ENCODE data around the gene HNRNPM.

The HNRNPM gene

GRCh38 chr19:8446061-8446709 is 1.4 kb downstream of the HNRNPM start:
- TF ChIP-seq CTCF (IDR thresholded peaks at IDR 0.05; ENCODE audit: low read depth, low read length), result no peak
- H3K4me3 ChIP-seq (replicated peaks in 1 of 2; ENCODE audit: low read depth in 2 of 2, low read length in 2 of 2), result peak overlapping the region; percentile 89 to 95
- no peak for DNase-seq (ENCODE audit: low read depth in 2 of 2)

DNA sequence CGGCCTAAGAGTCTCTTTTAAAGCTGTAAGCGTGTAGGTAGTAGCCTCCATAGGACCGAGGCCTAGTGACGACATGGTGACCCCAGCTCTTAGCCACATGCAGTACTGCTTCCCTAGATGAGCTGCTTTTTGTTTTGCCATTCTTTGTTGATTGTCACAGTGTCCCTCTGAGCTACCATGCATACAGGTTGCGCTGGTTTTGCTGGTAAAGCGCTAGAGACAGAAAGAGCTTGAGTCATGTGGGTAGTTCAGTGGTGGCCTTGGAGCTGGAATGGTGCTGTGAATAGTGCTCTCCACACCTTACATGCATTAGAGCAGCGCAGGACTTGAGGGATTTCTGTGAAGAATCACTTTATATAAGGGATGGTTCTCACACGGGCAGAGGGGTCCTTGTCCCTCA is 5.1 kb downstream of the HNRNPM start:
- no peak for DNase-seq (ENCODE audit: low read depth in 2 of 2)
- H3K4me3 ChIP-seq (replicated peaks in 1 of 2; ENCODE audit: low read depth in 2 of 2, low read length in 2 of 2), result no peak overlapping the region
- no peak for TF ChIP-seq CTCF (IDR thresholded peaks at IDR 0.05; ENCODE audit: low read depth, low read length)

- H3K4me3 ChIP-seq (replicated peaks in 1 of 2; ENCODE audit: low read depth in 2 of 2, low read length in 2 of 2), result no peak overlapping the region
- no peak for DNase-seq (ENCODE audit: low read depth in 2 of 2)
- no peak for TF ChIP-seq CTCF (IDR thresholded peaks at IDR 0.05; ENCODE audit: low read depth, low read length)
These were observed 6.6 kb downstream of the HNRNPM start for GRCh38 chr19:8451377-8451776.

- peak in 1 of 2 donors; percentile 57 for DNase-seq (ENCODE audit: low read depth in 2 of 2)
- no peak overlapping the region for H3K4me3 ChIP-seq (replicated peaks in 1 of 2; ENCODE audit: low read depth in 2 of 2, low read length in 2 of 2)
- no peak for TF ChIP-seq CTCF (IDR thresholded peaks at IDR 0.05; ENCODE audit: low read depth, low read length)
These were observed 7.1 kb downstream of the HNRNPM start for GRCh38 chr19:8451885-8452284.

GRCh38 chr19:8452446-8453123 is 7.8 kb downstream of the HNRNPM start:
- no peak overlapping the region for H3K4me3 ChIP-seq (replicated peaks in 1 of 2; ENCODE audit: low read depth in 2 of 2, low read length in 2 of 2)
- TF ChIP-seq CTCF (IDR thresholded peaks at IDR 0.05; ENCODE audit: low read depth, low read length), result no peak
- DNase-seq (ENCODE audit: low read depth in 2 of 2), result no peak

DNA sequence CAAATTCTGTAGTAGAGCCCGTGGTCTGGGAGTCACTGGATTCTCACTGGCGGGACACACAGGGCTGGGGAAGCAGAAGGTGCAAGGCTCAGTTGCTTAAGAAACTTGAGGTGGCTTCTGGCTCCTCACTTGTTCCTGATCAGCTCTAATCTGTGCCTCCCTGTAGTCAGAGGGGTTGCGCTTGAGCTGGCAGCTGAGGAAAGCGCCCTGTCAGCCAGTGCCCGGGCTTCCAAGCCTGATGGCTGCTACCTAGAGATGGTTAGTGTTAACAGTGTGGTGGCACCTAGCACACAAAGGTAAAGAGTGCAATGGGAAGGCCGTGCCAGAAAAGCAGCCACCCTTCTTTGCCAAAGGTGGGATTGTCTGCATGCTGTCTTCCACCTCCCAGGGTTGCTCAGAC is 8.8 kb downstream of the HNRNPM start:
- H3K4me3 ChIP-seq (replicated peaks in 1 of 2; ENCODE audit: low read depth in 2 of 2, low read length in 2 of 2), result no peak overlapping the region
- TF ChIP-seq CTCF (IDR thresholded peaks at IDR 0.05; ENCODE audit: low read depth, low read length), result no peak
- no peak for DNase-seq (ENCODE audit: low read depth in 2 of 2)
